Amygdala (tissue), 56 donors: ENCODE data around the gene PITRM1.
A peak's percentile ranks its signal among the peaks of the same experiment; 100 is the strongest.
"Not testable (repeated sequence)": the region's sequence is repeated elsewhere in the genome, so short reads cannot be mapped to it uniquely, and the experiment has no call there.

Experiments used
- DNase-seq, 56 donors: peaks; one replicate each; lab custom pipeline; 2025; lab: John Stamatoyannopoulos, UW

PITRM1 gene

DNA sequence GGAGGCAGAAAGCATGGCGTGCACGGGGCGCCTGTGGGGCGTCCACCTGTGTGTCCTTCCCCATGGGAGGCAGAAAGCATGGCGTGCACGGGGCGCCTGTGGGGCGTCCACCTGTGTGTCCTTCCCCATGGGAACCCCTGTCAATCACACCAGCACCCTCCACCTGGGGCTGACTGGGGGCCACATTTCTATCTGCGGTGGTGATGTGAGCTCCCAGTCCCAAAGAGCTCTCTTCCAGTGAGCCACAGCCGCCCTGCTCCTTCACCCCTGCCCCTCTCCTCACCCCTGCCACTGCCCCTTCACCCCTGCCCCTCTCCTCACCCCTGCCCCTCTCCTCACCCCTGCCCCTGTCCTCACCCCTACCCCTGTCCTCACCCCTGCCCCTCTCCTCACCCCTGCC, 66.3 kb downstream of the PITRM1 start:
- not testable (repeated sequence) for DNase-seq

DNA sequence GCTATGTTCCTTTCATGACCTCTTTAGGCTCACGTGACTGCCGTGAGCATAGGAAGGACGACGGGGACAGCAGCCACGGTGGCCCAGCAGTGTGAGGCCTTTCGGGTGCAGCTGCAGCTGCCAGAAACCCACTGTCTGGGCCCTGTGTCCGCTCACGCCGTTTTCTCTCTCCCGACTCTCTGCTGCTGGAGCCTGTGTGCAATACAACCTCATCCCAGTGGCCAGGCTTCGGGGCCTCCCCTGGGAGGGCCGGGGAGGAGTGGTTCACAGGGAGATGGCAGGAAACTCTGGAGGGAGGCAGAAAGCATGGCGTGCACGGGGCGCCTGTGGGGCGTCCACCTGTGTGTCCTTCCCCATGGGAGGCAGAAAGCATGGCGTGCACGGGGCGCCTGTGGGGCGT, 66.7 kb downstream of the PITRM1 start:
- no peak for DNase-seq

DNA sequence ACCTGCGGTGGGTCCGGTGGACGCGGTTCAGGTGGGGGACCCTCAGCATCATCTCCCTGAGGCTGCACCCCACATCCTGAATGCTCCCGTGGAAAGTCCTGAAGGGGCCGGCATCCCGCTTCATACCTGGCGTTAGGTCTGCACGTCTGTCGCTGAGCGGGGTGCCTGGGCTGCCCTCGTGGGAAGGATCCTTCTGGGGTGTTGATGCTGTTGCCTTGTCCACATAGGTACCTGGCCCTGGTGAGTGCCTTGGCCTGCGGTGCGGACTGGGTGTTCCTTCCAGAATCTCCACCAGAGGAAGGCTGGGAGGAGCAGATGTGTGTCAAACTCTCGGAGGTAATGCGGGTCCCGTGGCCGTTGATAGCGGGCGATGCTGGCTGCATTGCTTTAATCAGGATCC, 67.4 kb downstream of the PITRM1 start:
- DNase-seq, result no peak

DNA sequence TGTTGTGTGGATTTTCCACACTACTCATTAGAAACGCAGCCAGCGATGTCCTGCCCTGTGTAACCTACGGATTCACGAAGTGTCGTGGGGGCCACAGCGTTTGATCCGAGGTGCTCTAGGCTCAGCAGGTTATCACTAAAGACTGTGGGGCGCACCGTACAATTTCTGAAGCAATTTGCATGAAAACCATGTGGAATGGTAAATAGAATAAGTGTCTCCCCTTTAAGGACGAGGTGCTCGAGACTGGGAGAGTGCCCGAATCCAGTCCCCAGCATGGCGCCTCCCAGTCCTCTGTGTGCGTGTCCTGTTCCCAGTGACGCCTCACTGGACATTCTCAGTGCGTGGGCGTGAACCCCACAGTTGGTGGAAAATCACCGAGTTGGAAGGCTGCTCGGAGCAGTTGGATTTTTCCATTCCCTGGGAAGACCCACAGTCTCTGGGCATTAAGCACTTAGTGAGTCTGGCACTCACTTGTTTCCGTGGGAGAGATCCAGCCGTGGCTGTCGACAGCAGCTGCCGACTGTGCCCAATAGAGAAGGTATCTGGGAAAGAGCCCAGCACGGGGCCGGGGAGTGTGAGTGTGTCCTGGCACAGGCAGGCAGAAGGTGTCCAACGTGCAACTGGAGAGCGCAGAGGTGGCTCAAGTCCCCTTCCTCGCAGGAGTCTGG, 68.2 kb downstream of the PITRM1 start:
- peak in 48 of 56 donors; percentile 19 to 91 (median 52) for DNase-seq

DNA sequence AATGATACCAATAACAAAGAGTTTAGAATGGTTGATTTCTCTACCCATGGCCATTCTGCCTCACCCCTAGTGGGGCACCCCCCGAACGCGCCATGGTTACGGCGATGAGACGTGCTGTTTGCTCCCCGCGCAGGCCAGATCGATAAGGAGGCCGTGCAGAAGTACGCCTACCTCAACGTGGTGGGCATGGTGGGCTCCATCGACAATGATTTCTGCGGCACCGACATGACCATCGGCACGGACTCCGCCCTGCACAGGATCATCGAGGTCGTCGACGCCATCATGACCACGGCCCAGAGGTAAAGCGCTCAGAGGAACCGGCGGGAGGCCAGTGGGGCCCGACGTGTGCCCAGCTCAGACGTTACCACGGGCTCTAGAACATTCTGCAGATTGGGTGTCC, 68.9 kb downstream of the PITRM1 start:
- DNase-seq, result no peak

DNA sequence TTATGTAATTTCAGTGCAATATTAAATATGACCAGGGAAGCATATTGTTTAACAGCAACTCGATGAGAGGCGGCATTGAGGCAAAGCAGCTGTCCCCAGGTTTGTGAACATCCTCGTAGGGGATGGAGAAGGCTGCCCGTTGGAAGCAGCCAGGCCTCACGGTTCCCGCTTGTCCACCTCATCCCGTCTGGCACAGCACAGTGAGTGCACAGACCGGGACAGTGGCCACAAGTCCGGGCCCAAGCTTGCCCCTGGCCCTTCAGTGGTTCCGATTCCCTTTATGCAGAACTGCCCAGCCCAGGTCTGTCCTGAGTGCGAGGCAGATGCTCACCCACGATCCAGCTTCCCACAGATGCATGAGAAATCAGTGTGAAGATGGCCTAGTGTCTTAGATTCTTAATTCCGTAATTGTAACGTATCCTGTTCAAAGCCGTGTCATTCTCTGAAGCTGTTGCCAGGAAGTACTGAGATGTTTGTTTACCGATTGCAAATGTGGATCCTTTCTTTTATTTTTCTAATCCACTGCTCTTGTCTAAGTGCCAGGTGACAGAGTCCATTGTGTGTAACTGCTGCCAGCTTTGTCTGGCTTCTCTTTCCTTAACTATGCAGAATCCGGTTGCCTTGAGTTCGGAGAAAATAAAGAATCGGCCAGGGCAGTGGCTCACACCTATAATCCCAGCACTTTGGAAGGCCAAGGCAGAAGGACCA, 69.7 kb downstream of the PITRM1 start:
- DNase-seq, result peak in 9 of 56 donors; percentile 15 to 50 (median 26)

DNA sequence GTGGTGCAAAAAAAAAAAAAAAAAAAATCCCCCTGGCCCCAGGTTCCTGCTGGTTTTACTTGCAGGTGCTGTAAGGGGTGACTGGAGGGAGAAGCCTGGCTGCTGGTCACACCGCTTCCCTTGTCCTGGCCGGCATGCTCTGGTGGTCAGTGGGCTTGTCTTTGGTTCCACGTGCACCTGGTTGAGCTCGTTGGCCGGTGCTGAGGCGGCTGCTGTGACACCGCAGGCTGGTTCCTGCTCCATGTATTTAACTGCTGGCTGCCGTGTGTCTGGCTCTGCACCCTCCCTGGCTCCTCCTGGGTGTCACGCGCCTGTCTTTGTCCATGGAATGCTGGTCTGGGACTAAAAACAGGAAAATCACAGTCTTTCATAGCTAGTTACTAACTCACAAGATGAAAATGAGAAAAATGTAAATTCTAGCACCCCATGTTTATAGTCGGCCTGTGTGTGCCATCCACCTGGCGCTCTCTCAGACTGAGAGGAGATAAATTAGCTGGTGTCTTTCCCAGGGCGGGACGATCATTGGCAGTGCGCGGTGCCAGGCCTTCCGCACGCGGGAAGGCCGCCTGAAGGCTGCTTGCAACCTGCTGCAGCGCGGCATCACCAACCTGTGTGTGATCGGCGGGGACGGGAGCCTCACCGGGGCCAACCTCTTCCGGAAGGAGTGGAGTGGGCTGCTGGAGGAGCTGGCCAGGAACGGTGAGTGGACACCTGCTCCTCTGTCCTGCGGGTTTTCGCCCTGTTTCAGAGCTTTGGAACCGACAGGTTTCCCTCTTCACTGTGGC, 71.5 kb downstream of the PITRM1 start:
- no peak for DNase-seq

DNA sequence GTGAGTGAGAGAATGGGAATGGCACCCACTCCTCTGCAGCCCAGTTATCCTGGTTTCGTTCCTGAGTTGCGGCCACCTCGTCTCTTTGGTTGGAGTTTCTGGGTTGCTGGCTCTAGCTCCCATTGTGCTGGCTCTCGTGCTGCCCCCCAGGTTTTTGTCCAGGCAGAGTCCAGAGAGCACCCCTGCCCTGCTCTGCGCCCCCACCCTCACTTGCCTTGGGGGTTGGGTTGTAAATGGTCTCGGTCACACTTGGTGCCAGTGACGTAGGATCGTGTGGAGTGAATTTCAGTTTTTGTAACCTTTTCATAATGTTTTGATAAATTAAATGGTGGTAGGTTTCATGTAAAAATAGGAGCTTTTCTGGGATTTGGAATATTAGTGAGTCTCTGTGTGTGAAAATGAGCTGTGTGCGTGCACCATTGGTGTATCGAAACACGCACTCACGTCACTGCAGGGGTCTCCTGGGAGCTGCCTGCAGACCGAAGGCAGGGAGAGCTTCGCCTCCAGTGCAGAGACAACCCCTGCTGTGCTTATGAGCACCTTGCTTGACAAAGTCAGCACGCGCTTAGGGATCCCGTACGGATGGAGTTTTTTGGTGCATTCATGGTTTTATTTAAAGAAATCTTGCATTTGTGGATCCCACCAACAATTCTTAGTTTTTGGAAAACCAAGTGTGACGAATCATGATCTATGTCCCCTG, 72.3 kb downstream of the PITRM1 start:
- DNase-seq, result no peak

DNA sequence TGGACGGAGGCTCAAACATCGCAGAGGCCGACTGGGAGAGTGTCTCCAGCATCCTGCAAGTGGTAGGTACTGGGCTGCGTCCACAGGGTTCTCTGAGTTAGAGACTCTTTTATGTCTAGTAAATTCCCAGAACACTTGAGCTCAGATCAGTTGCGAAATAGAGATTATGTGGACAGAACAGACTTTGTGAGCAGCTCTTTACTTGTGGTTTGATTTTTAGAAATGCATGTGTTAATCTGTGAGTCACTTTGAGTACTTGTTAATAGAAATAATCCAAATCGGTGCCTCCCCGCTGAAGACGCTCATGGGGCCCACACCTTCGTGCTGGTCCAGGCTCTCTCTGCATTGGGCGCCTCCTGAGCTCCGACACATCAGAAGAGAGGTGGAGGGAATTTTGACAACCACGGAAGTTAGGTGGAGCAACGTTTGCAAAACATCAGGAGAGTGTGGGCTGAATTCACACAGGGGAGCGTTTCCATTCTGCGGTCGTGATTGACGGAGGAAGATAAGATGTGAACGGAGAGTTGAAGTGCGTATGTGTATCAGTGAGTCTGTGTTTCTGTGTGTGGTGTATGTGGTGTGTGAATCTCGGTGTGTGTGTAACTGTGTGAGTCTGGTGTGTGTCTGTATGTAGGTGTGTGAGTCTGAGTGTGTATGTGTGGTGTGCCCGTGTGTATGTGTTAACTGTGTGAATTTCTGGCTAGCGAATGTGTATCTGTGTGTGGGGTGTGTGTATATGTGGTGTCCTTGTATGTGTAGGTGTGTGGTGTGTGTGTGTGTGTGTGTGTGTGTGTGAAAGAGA, 73.1 kb downstream of the PITRM1 start:
- peak in 5 of 56 donors; percentile 15 to 32 (median 19) for DNase-seq

DNA sequence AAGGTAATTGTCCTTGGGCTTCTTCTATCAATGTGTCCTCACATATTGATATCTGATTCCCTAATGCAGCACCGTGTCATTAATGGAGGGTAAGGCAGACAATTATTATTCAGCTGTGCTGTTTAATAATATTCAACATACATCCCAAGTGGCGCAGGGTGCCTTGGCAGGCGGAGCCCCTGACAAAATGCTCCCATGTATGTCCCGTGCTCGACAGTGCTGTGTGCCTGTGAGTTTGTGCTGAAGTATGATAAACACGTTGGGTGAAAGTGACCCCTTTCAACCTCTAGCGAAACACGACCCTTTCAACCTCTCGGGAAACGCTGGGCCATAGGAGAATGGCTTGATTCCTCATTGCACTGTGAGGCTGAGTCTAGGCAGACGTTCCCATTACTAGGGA, 73.9 kb downstream of the PITRM1 start:
- no peak for DNase-seq

DNA sequence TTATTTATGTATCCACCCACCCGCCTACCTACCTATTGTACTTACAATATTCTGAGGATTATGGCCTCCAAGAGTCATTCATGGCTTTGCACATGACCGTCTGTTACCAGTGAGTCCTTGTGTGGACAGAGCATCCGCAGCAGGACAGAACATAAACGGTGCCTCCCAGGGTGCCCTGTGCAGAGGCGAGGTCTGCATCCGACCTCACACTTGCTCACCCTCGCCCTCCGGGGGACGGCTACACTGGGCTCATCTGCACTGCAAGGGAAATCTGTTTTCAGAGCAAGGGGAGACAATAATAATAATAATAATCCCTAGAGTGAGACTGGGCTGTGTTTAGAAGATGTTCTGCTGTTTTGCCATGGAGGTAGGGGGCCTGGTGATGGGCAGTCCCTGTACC, 75.4 kb downstream of the PITRM1 start:
- no peak for DNase-seq

DNA sequence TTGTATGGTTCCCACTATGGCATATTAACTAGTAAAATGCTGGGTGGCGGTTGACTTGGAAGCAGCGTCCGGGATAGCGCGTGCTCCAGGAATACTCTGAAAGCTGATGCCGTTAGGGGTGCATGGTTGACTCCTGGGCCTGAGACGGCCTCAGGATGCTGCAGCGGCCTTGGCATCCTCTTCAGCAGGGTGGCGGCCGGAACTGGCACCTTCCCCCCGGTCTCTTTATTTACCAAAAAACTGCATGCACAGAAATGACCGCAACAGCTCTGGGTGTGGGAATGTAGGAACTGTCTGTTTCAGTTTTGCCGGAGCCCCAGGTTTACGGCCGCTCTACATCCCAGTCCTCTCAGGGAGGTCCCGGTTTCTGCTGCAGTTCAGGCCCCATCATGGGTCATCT, 76.4 kb downstream of the PITRM1 start:
- DNase-seq, result no peak

DNA sequence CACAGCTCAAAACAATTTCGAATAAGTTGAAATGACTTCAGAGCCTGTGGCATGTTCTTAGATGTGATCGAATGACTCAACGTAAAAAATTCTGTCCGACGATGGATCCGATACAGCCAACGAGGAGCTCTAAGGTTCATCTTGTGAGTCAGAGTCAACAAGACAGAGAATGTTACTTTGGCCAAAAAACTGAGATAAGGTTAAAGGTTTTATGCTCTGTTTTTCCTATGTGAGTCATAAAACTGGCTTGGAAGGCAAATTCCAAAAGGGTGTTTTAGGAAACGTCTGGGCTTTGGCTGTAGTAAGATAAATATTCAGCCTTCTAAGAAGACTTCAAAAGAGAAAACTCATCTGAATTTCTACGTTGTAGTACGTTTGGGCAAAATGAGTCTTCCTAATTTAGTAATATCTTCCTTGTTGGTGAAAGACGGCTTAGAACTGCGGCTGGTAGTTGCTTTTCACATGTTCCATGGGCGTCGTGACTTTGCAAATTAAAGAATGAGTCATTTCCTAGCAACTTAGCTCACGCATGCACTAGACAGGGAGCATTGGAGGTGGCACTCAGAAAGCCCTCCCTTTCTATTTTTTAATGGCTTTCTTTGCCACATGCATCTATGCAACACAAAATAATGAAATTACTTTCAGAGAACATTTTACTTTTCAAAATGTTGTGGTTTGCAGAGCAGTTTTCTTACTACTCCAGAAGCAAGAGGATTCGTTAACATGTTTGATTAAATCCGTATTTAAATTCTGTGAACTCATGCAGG, 77.0 kb downstream of the PITRM1 start:
- DNase-seq, result peak in 13 of 56 donors; percentile 8 to 55 (median 27)

DNA sequence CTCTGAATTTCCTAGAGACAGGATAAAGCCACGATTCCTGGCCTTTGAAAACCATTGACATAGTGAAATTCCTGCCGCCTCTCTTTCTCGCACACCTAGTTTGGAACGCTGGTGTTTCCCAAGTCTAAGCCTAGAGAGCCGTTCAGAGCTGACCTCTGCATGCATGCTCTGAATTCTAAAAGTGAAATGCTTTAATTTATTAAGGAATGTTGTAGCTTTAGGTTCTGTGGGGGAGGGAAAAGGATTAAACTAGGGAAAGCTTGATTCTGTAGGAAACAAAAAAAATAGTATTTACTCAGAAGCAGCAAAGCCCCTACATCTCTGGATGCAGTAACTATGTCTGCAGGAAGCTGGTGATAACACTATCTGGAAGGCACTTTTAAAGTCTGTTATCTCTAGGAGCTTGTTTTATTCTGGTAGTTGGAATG, 78.0 kb downstream of the PITRM1 start:
- DNase-seq, result no peak

DNA sequence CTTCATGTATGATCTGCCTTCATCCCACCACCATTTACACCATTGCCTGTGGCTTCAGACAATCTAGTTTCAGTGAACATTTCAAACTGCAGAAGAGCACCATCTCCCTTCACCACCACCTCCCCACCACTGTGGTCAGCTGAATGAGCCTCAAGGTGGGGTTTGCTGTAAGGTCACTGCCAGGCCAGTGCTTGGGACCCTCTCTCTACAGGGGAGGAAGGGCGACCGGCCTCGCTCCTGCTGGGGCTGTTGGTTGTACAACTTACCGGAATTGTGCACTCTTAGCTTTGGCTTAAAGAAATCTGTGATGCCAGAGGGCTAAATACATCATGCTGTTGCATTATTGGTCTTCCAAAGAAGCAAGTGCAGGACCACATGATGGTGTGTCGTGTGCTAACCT, 78.6 kb downstream of the PITRM1 start:
- DNase-seq, result no peak

DNA sequence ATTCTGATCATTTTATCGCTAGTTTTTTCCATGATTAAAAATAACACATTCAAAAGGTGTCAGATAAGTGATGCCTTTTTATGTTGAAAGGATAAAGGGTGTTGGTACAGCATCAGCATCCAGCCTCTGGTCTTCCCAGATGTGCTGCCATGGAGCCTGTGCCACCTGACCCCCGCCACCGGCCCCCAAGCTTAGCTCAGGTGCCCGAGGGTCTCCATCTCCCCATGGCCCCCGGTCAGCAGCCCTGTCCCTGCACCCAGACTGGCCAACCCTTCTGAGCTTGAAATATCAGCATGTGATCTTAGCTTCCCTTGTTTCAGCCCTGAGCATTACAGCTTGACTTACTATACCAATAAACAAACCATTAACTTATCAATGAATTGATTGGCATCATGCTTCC, 80.7 kb downstream of the PITRM1 start:
- DNase-seq, result no peak

DNA sequence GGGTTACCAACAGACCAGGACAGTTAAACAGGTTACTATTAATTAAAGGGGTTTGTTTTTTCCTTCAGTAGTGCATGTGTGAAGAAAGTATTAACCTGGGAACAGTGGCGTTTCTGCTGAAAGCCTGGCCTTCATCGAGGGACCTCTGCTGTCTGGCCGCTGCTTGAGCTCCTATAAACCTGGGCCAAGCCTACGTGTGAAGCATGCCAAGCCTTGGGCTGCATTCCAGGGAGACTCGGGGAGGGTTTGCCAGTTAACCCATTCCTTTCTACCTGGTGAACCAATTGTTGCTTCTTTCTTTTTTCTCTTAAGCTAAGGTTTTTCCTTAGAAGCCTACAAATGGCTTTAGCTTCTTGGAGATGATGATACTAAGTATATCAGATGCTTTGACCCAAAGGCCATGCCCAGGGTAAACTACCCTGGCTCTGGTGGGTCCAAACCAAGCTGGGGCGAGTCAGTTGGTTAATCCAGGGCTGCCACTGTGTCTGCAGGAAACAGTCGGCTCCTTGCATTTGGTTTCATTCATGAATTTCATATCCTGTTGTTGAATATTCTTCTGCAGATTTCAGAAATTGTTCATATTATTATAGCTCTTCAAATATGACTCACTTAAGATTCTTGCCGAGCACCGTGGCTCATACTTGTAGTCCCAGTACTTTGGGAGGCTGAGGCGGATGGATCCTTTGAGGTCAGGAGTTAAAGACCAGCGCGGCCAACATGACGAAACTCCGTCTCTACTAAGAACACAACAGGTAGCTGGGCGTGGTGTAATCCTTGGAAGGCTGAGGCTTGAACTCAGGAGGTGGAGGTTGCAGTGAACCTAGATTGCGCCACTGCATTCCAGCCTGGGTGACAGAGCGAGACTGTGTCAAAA, 81.4 kb downstream of the PITRM1 start:
- peak in 29 of 56 donors; percentile 14 to 78 (median 41) for DNase-seq

DNA sequence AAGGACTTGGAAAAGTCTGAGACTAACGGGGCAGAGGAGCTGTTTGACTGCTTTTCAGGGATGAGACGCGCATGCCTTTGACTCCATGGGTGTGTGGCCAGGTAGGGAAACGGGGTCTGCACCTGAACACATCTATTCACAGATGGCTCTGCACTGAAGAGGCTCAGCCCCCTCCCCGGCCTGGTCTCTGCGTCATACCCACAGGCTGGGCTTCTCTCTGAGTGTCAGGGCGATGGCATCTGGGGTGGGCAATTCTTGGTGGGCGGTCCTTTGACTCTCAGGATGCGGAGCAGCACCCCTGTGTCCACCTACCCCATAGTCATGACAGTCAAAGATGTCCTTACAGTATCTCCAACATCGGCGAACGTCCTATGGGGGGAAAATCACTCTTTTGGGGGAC, 82.2 kb downstream of the PITRM1 start:
- DNase-seq, result no peak
